Astrocyte (in vitro differentiated cells and primary cell): Measurements from ENCODE around the gene FFAR2. TPM values are rescaled to one million over a fixed set of nuclear protein-coding genes. Genes with fewer than 3 reads are reported as not detected.
"Not testable (repeated sequence)": the region's sequence is repeated elsewhere in the genome, so short reads cannot be mapped to it uniquely, and the experiment has no call there.

Source experiments
- DNase-seq: peaks from one replicate; pipeline ENCODE4 v3.0.0-alpha.2; 2010; ENCODE audit warnings: low read depth
- FAIRE-seq: peaks from 2 replicates; lab custom pipeline; 2011; peaks lifted over from hg19 to GRCh38; lab: Jason Lieb, UNC
- H2AFZ ChIP-seq: 2 replicates; pipeline ENCODE4 v1.6.0; 2012; ENCODE audit warnings: low read depth, low read length, inconsistent platforms
- H3K27ac ChIP-seq: 2 replicates; pipeline ENCODE4 v1.5.1; 2011; ENCODE audit warnings: low read depth, low read length, inconsistent platforms
- H3K27me3 ChIP-seq: 2 replicates; pipeline ENCODE4 v1.6.0; 2011; ENCODE audit warnings: low read length, inconsistent platforms; ENCODE audit not compliant: insufficient read depth
- H3K36me3 ChIP-seq: 2 replicates; pipeline ENCODE4 v1.5.1; 2011; ENCODE audit warnings: low read length, inconsistent platforms; ENCODE audit not compliant: insufficient read depth
- H3K4me1 ChIP-seq: 2 replicates; pipeline ENCODE4 v1.5.1; 2011; ENCODE audit warnings: low read length, inconsistent platforms; ENCODE audit not compliant: insufficient read depth
- H3K4me2 ChIP-seq: 2 replicates; pipeline ENCODE4 v1.6.0; 2012; ENCODE audit warnings: low read length, inconsistent platforms
- H3K4me3 ChIP-seq: 2 replicates; pipeline ENCODE4 v1.5.1; 2011; ENCODE audit warnings: low read depth, mild to moderate bottlenecking, low read length, inconsistent platforms; ENCODE audit not compliant: insufficient read depth
- H3K79me2 ChIP-seq: 2 replicates; pipeline ENCODE4 v1.6.0; 2012; ENCODE audit warnings: mild to moderate bottlenecking, low read length, inconsistent platforms; ENCODE audit not compliant: insufficient read depth
- H3K9ac ChIP-seq: 2 replicates; pipeline ENCODE4 v1.6.0; 2012; ENCODE audit warnings: mild to moderate bottlenecking, low read length, inconsistent platforms
- H3K9me3 ChIP-seq: 2 replicates; pipeline ENCODE4 v1.5.1; 2012; ENCODE audit warnings: low read depth, mild to moderate bottlenecking, low read length, inconsistent platforms; ENCODE audit not compliant: insufficient read depth
- H4K20me1 ChIP-seq: 2 replicates; pipeline ENCODE4 v1.6.0; 2012; ENCODE audit warnings: low read length, inconsistent platforms; ENCODE audit not compliant: insufficient read depth
- H3K27ac Mint-ChIP-seq: one replicate; pipeline ENCODE4 v1.8.0; 2021; ENCODE audit warnings: mild to moderate bottlenecking, mixed read lengths; ENCODE audit not compliant: unreplicated experiment
- H3K27me3 Mint-ChIP-seq: one replicate; pipeline ENCODE4 v1.8.0; 2021; ENCODE audit warnings: low read depth, mixed read lengths; ENCODE audit not compliant: unreplicated experiment
- H3K36me3 Mint-ChIP-seq: one replicate; pipeline ENCODE4 v1.8.0; 2021; ENCODE audit warnings: low read depth, mixed read lengths; ENCODE audit not compliant: unreplicated experiment
- H3K4me1 Mint-ChIP-seq: one replicate; pipeline ENCODE4 v1.8.0; 2021; ENCODE audit warnings: low read depth, mixed read lengths; ENCODE audit not compliant: unreplicated experiment
- H3K4me3 Mint-ChIP-seq: one replicate; pipeline ENCODE4 v1.8.0; 2021; ENCODE audit warnings: mild to moderate bottlenecking, moderate library complexity, mixed read lengths; ENCODE audit not compliant: unreplicated experiment
- H3K9me3 Mint-ChIP-seq: one replicate; pipeline ENCODE4 v1.8.0; 2021; ENCODE audit warnings: mild to moderate bottlenecking, mixed read lengths; ENCODE audit not compliant: unreplicated experiment
- CTCF ChIP-seq: IDR thresholded peaks from 2 replicates; pipeline ENCODE4 v1.5.1; 2011; ENCODE audit warnings: low read depth, mild to moderate bottlenecking, inconsistent platforms, low read length, moderate library complexity; ENCODE audit not compliant: insufficient read depth
- EZH2 ChIP-seq: IDR thresholded peaks from 2 replicates; pipeline ENCODE4 v1.6.1; 2012; ENCODE audit warnings: mild to moderate bottlenecking, low read length, inconsistent platforms; ENCODE audit not compliant: insufficient read depth
- total RNA-seq: library from RNA; stranded (reverse); gene quantifications from 2 replicates; pipeline ENCODE4 v1.2.1, GENCODE V29; 2021

Gene FFAR2
- total RNA-seq, 1 donor from 2014 or later, result not detected

- Histone ChIP-seq H2AFZ (no peak overlapping the region), H3K36me3 (no peaks in the 10 kb centered on the region), H3K27me3 (no peaks in the 10 kb centered on the region), H3K79me2 (no peaks in the 10 kb centered on the region), H4K20me1 (no peaks in the 10 kb centered on the region), H3K9me3 (no peaks in the 10 kb centered on the region), H3K4me3 (no peak overlapping the region), H3K9ac (no peak overlapping the region), H3K4me2 (no peak overlapping the region), H3K27ac (no peak overlapping the region), H3K4me1 (no peaks in the 10 kb centered on the region)
- Mint-ChIP-seq H3K4me1 (no peaks in the 10 kb centered on the region), H3K27me3 (peaks cover 28% of the 10 kb centered on the region), H3K4me3 (no peak overlapping the region), H3K36me3 (no peaks in the 10 kb centered on the region), H3K9me3 (peaks cover 3% of the 10 kb centered on the region), H3K27ac (no peak overlapping the region)
- TF ChIP-seq CTCF, result no peak
- no peak for TF ChIP-seq EZH2
- DNase-seq (no peak), FAIRE-seq (no peak)
Measured at GRCh38 chr19:35471946-35472345, 23.9 kb downstream of the FFAR2 start.

GRCh38 chr19:35474104-35474503 lies 26.0 kb downstream of the FFAR2 start:
- H3K4me3 Mint-ChIP-seq, result no peak overlapping the region
- H3K27me3 ChIP-seq, result no peaks in the 10 kb centered on the region
- no peaks in the 10 kb centered on the region for H3K79me2 ChIP-seq
- H3K9ac ChIP-seq, result no peak overlapping the region
- H3K36me3 ChIP-seq, result no peaks in the 10 kb centered on the region
- no peaks in the 10 kb centered on the region for H3K4me1 Mint-ChIP-seq
- no peaks in the 10 kb centered on the region for H4K20me1 ChIP-seq
- H3K27me3 Mint-ChIP-seq, result peaks cover 22% of the 10 kb centered on the region
- H3K36me3 Mint-ChIP-seq, result no peaks in the 10 kb centered on the region
- no peak overlapping the region for H3K4me3 ChIP-seq
- no peak overlapping the region for H3K4me2 ChIP-seq
- H3K4me1 ChIP-seq, result no peaks in the 10 kb centered on the region
- no peak for FAIRE-seq
- no peak for DNase-seq
- no peak overlapping the region for H3K27ac ChIP-seq
- peaks cover 3% of the 10 kb centered on the region for H3K9me3 Mint-ChIP-seq
- H3K27ac Mint-ChIP-seq, result no peak overlapping the region
- H3K9me3 ChIP-seq, result no peaks in the 10 kb centered on the region
- H2AFZ ChIP-seq, result no peak overlapping the region
- TF ChIP-seq EZH2, result no peak
- no peak for TF ChIP-seq CTCF

- H3K27ac ChIP-seq, FAIRE-seq, H3K4me1 ChIP-seq, H3K27ac Mint-ChIP-seq, H3K4me2 ChIP-seq, H3K36me3 Mint-ChIP-seq, H3K9me3 Mint-ChIP-seq, DNase-seq, H3K79me2 ChIP-seq, H4K20me1 ChIP-seq, H3K27me3 ChIP-seq, H3K4me3 ChIP-seq, H3K36me3 ChIP-seq, H3K9ac ChIP-seq, H3K9me3 ChIP-seq, H3K4me1 Mint-ChIP-seq, H3K4me3 Mint-ChIP-seq, H2AFZ ChIP-seq: not testable (repeated sequence)
- H3K27me3 Mint-ChIP-seq, result peaks cover 22% of the 10 kb centered on the region
Measured at GRCh38 chr19:35474594-35474993, 26.5 kb downstream of the FFAR2 start.
